NCI-H2081 (cell line): ENCODE results near the gene CFAP43.

Experiments used
- DNase-seq, 2 experiments: peaks; one replicate each; lab custom pipeline; 2025; lab: John Stamatoyannopoulos, UW

The CFAP43 gene

GRCh38 chr10:104128214-104128613 lies 104.0 kb downstream of the CFAP43 start:
- no peak for DNase-seq

- DNase-seq, result peak in 1 of 2 experiments; percentile 35
These were observed 104.8 kb downstream of the CFAP43 start for GRCh38 chr10:104127411-104127810.

- DNase-seq, result no peak
These were observed 108.8 kb downstream of the CFAP43 start for GRCh38 chr10:104123397-104123796.

GRCh38 chr10:104122225-104123107 lies 109.7 kb downstream of the CFAP43 start:
- peak in 1 of 2 experiments; percentile 52 for DNase-seq

- peak; percentile 94 to 97 for DNase-seq
These were observed 110.5 kb downstream of the CFAP43 start, which contains the start of gene SFR1 for GRCh38 chr10:104121485-104122224. Gene SFR1 (plus strand): TSS chr10:104122171. CDS start chr10:104122184, 13 bp downstream.

- peak; percentile 7 to 22 for DNase-seq
These were observed 111.2 kb downstream of the CFAP43 start for GRCh38 chr10:104120903-104121484.

- no peak for DNase-seq
These were observed 111.7 kb downstream of the CFAP43 start for GRCh38 chr10:104120512-104120902.

GRCh38 chr10:104119996-104120395 lies 112.2 kb downstream of the CFAP43 start:
- DNase-seq, result no peak

GRCh38 chr10:104117839-104118323 lies 114.3 kb downstream of the CFAP43 start:
- DNase-seq, result peak; percentile 23 to 52

GRCh38 chr10:104113376-104113956 lies 118.7 kb downstream of the CFAP43 start:
- DNase-seq, result no peak

- no peak for DNase-seq
These were observed 122.1 kb downstream of the CFAP43 start for GRCh38 chr10:104109908-104110662.

- no peak for DNase-seq
These were observed 127.2 kb downstream of the CFAP43 start for GRCh38 chr10:104104926-104105325.

- no peak for DNase-seq
These were observed 127.7 kb downstream of the CFAP43 start for GRCh38 chr10:104104418-104104817.

GRCh38 chr10:104103956-104104355 lies 128.2 kb downstream of the CFAP43 start:
- DNase-seq, result no peak

- DNase-seq, result no peak
These were observed 130.3 kb downstream of the CFAP43 start for GRCh38 chr10:104101902-104102301.

- no peak for DNase-seq
These were observed 131.4 kb downstream of the CFAP43 start for GRCh38 chr10:104100795-104101194.

GRCh38 chr10:104099941-104100340 lies 132.2 kb downstream of the CFAP43 start:
- no peak for DNase-seq

- DNase-seq, result no peak
These were observed 132.9 kb downstream of the CFAP43 start for GRCh38 chr10:104099269-104099668.

GRCh38 chr10:104098358-104098925 lies 133.7 kb downstream of the CFAP43 start:
- no peak for DNase-seq

- no peak for DNase-seq
These were observed 135.5 kb downstream of the CFAP43 start for GRCh38 chr10:104096692-104097091.

GRCh38 chr10:104092749-104093148 lies 139.4 kb downstream of the CFAP43 start:
- no peak for DNase-seq
